ENCODE data around the gene ROBO1. TPM values are rescaled to one million over a fixed set of nuclear protein-coding genes. Genes with fewer than 3 reads are reported as not detected.

Gene ROBO1
- total and polyA plus RNA-seq, 2 experiments from 2014 or later = 29.3 to 171 TPM

DNA sequence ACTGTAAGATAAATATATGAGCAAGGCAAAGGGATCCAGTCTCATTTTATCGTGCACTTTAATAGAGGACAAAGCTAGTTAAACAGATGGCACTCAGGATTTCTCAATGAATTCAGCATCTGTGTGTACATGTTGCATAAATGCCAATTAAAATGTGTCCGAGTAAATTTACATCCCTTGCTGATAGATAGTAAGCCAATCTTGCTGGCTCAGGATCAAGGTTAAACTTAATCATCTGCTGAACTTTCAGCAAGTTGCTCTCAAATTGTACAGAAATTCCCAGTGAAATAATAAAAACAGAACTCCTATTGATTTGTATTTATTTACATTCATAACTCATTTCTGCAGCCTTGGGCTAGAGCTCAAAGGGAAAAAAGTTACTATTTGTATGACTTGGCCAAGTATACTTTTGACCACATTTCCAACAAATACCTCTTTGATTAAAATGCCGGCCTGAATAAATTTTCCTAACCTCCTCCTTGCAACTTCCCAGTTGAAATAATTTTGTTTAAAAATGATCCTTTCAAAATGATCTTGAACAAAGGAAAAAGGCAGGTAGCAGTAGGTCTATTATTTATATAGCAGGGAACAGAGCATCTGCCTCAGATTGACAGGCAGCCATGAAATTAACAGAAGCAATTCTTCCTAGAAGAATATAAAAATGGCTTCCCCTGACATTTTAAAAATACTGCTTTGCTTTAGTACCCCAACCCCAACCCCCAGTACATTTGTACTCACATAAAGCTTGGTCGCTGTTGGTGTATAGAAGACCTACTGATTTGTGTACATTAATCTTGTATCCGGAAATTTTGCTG is 1001.9 kb downstream of the ROBO1 start:
- H3K27ac ChIP-seq = no peak overlapping the region

DNA sequence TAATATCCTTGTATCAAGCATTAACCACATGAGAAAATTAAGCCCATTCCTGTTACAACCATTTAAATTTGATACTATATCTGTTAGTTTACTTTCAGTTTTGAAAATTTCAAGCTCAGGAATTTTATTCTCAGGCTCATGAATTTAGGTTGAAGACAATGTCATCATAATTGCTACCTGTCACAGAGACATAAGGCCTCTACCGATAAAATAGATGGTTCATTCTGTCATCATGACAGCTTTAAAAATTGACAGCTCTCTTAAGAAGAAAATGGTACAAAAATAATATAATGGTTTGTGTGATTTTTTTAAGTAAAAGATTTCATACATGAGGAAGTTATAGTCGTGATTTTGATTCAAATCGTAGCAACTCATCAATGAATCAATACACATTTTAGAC is 1003.2 kb downstream of the ROBO1 start:
- no peaks in the 10 kb centered on the region for H3K36me3 ChIP-seq
- no peak overlapping the region for H3K27ac ChIP-seq
- TF ChIP-seq, protein P1, sequence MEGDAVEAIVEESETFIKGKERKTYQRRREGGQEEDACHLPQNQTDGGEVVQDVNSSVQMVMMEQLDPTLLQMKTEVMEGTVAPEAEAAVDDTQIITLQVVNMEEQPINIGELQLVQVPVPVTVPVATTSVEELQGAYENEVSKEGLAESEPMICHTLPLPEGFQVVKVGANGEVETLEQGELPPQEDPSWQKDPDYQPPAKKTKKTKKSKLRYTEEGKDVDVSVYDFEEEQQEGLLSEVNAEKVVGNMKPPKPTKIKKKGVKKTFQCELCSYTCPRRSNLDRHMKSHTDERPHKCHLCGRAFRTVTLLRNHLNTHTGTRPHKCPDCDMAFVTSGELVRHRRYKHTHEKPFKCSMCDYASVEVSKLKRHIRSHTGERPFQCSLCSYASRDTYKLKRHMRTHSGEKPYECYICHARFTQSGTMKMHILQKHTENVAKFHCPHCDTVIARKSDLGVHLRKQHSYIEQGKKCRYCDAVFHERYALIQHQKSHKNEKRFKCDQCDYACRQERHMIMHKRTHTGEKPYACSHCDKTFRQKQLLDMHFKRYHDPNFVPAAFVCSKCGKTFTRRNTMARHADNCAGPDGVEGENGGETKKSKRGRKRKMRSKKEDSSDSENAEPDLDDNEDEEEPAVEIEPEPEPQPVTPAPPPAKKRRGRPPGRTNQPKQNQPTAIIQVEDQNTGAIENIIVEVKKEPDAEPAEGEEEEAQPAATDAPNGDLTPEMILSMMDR (IDR thresholded peaks at IDR 0.05; ENCODE audit: low read depth, low read length) = no peak
- no peak overlapping the region for H3K4me3 ChIP-seq
- no peaks in the 10 kb centered on the region for H3K27me3 ChIP-seq
- no peaks in the 10 kb centered on the region for H3K9me3 ChIP-seq (ENCODE audit: low read depth)
- DNase-seq (ENCODE audit: low read depth in 1 of 2, low spot score in 1 of 2) = no peak
- no peaks in the 10 kb centered on the region for H3K4me1 ChIP-seq (ENCODE audit: low read depth)

More for the DNA sequence above, 1001.9 kb downstream of the ROBO1 start:
- TF ChIP-seq, protein P1 (IDR thresholded peaks at IDR 0.05; ENCODE audit: low read depth, low read length) = no peak
- Histone ChIP-seq H3K4me1 (ENCODE audit: low read depth) (no peaks in the 10 kb centered on the region), H3K9me3 (ENCODE audit: low read depth) (no peaks in the 10 kb centered on the region), H3K36me3 (no peaks in the 10 kb centered on the region), H3K27me3 (no peaks in the 10 kb centered on the region), H3K4me3 (no peak overlapping the region)
- DNase-seq (ENCODE audit: low read depth in 1 of 2, low spot score in 1 of 2) = no peak

DNA sequence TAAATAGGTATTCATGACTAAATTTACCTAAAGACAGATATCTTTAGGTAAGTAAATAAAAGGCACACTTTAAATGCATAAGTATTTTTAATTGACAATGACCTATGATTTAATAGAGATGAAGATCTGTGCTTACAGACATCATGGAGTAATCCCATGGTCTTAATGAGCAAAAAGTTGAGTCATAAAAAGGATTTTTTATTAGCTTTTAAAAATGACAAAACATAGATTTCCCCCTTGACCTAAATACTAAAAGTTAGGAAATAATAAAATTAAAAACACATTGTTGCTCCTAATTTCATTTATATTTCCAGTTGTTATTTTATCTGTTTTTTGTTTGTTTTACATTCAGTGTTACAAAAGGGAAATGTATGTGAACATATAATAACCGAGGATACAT is 1005.7 kb downstream of the ROBO1 start:
- no peak for DNase-seq (ENCODE audit: low read depth in 1 of 2, low spot score in 1 of 2)
- no peaks in the 10 kb centered on the region for H3K4me1 ChIP-seq (ENCODE audit: low read depth)
- no peak overlapping the region for H3K4me3 ChIP-seq
- no peaks in the 10 kb centered on the region for H3K9me3 ChIP-seq (ENCODE audit: low read depth)
- no peaks in the 10 kb centered on the region for H3K27me3 ChIP-seq
- TF ChIP-seq, protein P1 (IDR thresholded peaks at IDR 0.05; ENCODE audit: low read depth, low read length) = no peak
- H3K36me3 ChIP-seq = no peaks in the 10 kb centered on the region
- no peak overlapping the region for H3K27ac ChIP-seq

DNA sequence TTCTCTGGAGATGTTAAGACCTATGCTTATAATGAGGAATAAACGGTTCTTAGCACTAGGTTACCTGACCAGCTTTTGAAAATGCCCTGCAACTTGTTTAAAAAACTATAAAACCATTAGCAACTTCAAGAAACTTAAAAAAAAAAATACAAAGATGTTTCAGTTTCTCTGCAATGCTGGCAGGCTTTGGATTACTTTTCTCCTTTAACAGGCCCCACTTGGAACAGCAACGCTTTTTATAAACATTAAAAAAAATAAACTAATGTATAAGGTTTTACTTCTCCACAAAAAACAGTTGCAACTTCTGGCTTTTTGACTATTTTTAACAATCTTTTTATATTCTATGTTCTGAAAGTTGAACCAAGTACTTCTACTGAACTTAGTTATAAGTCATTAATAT is 1006.7 kb downstream of the ROBO1 start:
- Histone ChIP-seq H3K27me3 (no peaks in the 10 kb centered on the region), H3K27ac (no peak overlapping the region), H3K9me3 (ENCODE audit: low read depth) (no peaks in the 10 kb centered on the region), H3K36me3 (no peaks in the 10 kb centered on the region), H3K4me3 (no peak overlapping the region), H3K4me1 (ENCODE audit: low read depth) (no peaks in the 10 kb centered on the region)
- TF ChIP-seq, protein P1 (IDR thresholded peaks at IDR 0.05; ENCODE audit: low read depth, low read length) = no peak
- DNase-seq (ENCODE audit: low read depth in 1 of 2, low spot score in 1 of 2) = no peak

DNA sequence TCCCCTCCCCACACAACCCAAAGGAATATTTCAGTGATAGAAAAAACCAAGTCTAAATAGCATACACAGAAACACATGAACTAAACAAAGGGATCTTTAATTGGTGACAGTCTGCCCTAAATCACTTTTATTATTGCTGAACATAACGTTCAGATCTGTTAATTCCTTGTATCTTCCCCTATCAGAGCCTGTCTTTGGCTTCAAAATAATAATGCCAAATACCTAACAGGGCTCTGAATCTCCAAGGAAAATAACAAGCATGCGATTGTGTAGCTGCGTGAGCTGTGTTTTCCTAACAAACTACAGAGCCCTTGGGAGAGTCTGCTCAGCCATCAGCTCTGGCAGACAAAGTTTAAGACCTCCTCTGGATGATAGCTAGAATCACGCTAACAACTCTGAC is 1010.1 kb downstream of the ROBO1 start:
- H3K27ac ChIP-seq = no peak overlapping the region
- H3K9me3 ChIP-seq (ENCODE audit: low read depth) = no peaks in the 10 kb centered on the region
- no peaks in the 10 kb centered on the region for H3K27me3 ChIP-seq
- TF ChIP-seq, protein P1 (IDR thresholded peaks at IDR 0.05; ENCODE audit: low read depth, low read length) = no peak
- no peak for DNase-seq (ENCODE audit: low read depth in 1 of 2, low spot score in 1 of 2)
- no peaks in the 10 kb centered on the region for H3K4me1 ChIP-seq (ENCODE audit: low read depth)
- no peak overlapping the region for H3K4me3 ChIP-seq
- H3K36me3 ChIP-seq = no peaks in the 10 kb centered on the region

Data from cardiac muscle cell (in vitro differentiated cells and primary cell).